Neural progenitor cell (in vitro differentiated cells): Measurements from ENCODE around the gene GLCCI1. TPM values are rescaled to one million over a fixed set of nuclear protein-coding genes. Genes with fewer than 3 reads are reported as not detected.

Source experiments
- DNase-seq: peaks from one replicate; pipeline ENCODE4 v3.0.0-alpha.2; 2016; ENCODE audit warnings: low spot score
- H2AFZ ChIP-seq: fragments of 200-600 bp; sonication (generic); replicated peaks from 2 replicates; pipeline ENCODE4 v1.6.1; 2016; ENCODE audit warnings: antibody characterized with exemption
- H3F3A ChIP-seq: fragments of 200-600 bp; sonication (generic); 2 replicates; pipeline ENCODE4 v1.6.1; 2016; ENCODE audit warnings: antibody characterized with exemption, low read depth
- H3K27ac ChIP-seq: fragments of 200-600 bp; sonication (generic); 2 replicates; pipeline ENCODE4 v1.5.1; 2016; ENCODE audit warnings: mild to moderate bottlenecking
- H3K27me3 ChIP-seq: fragments of 200-600 bp; sonication (generic); 2 replicates; pipeline ENCODE4 v1.6.1; 2016; ENCODE audit warnings: mild to moderate bottlenecking, moderate library complexity
- H3K36me3 ChIP-seq: fragments of 200-600 bp; sonication (generic); 2 replicates; pipeline ENCODE4 v1.5.1; 2016
- H3K4me1 ChIP-seq: fragments of 200-600 bp; sonication (generic); 2 replicates; pipeline ENCODE4 v1.6.1; 2016; ENCODE audit warnings: mixed run types
- H3K4me2 ChIP-seq: fragments of 200-600 bp; sonication (generic); 2 replicates; pipeline ENCODE4 v1.6.1; 2016
- H3K4me3 ChIP-seq: fragments of 200-600 bp; sonication (generic); 2 replicates; pipeline ENCODE4 v1.5.1; 2016
- H3K79me2 ChIP-seq: fragments of 200-600 bp; sonication (generic); 2 replicates; pipeline ENCODE4 v1.6.1; 2016; ENCODE audit warnings: low read depth
- H3K9ac ChIP-seq: fragments of 200-600 bp; sonication (generic); 2 replicates; pipeline ENCODE4 v1.6.1; 2016
- H3K9me3 ChIP-seq: fragments of 200-600 bp; sonication (generic); 2 replicates; pipeline ENCODE4 v1.5.1; 2016; ENCODE audit warnings: low read depth
- H4K20me1 ChIP-seq: fragments of 200-600 bp; sonication (generic); 2 replicates; pipeline ENCODE4 v1.6.1; 2016; ENCODE audit warnings: low read depth
- H3K27ac Mint-ChIP-seq: 3 replicates; pipeline ENCODE4 v1.8.0; 2021; ENCODE audit warnings: mixed read lengths
- H3K27me3 Mint-ChIP-seq: 2 replicates; pipeline ENCODE4 v1.8.0; 2022; ENCODE audit warnings: low read depth, mild to moderate bottlenecking, inconsistent platforms, moderate library complexity, mixed read lengths; ENCODE audit not compliant: insufficient read depth
- H3K36me3 Mint-ChIP-seq: 3 replicates; pipeline ENCODE4 v1.8.0; 2021; ENCODE audit warnings: mixed read lengths
- H3K4me1 Mint-ChIP-seq: 3 replicates; pipeline ENCODE4 v1.8.0; 2021; ENCODE audit warnings: mixed read lengths
- H3K4me3 Mint-ChIP-seq: 3 replicates; pipeline ENCODE4 v1.8.0; 2021; ENCODE audit warnings: mild to moderate bottlenecking, moderate library complexity, mixed read lengths
- H3K9me3 Mint-ChIP-seq: 3 replicates; pipeline ENCODE4 v1.8.0; 2020; ENCODE audit warnings: mixed read lengths
- EZH2 ChIP-seq: fragments of 200-600 bp; sonication (generic); IDR thresholded peaks from 2 replicates; pipeline ENCODE4 v1.6.1; 2017; ENCODE audit warnings: antibody characterized with exemption, mild to moderate bottlenecking, moderate library complexity
- EZH2phosphoT487 ChIP-seq: fragments of 200-600 bp; sonication (generic); IDR thresholded peaks from 2 replicates; pipeline ENCODE4 v1.6.1; 2017; ENCODE audit warnings: antibody characterized with exemption
- total RNA-seq: library from RNA; depleted of rRNA; stranded (reverse); fragments of >200 nt; gene quantifications from 2 replicates; pipeline ENCODE4 v1.2.3, GENCODE V29; 2015; ENCODE audit warnings: low replicate concordance
- TF ChIP-seq, protein P1 (sequence below): fragments of 200-600 bp; sonication (generic); IDR thresholded peaks from 2 replicates; pipeline ENCODE4 v1.5.1; 2017; ENCODE audit warnings: antibody characterized with exemption, mild to moderate bottlenecking

Gene GLCCI1
- total RNA-seq, 1 donor from 2014 or later = 78.0 TPM

- Mint-ChIP-seq H3K4me3 (no peak overlapping the region), H3K27ac (no peak overlapping the region), H3K4me1 (no peaks in the 10 kb centered on the region), H3K9me3 (no peaks in the 10 kb centered on the region), H3K27me3 (no peaks in the 10 kb centered on the region), H3K36me3 (peaks cover 11% of the 10 kb centered on the region)
- H3K36me3 ChIP-seq = no peaks in the 10 kb centered on the region
- H3K4me1 ChIP-seq = no peaks in the 10 kb centered on the region
- no peak overlapping the region for H3K4me3 ChIP-seq
- no peaks in the 10 kb centered on the region for H3K9me3 ChIP-seq
- H3K27me3 ChIP-seq = no peaks in the 10 kb centered on the region
- H3F3A ChIP-seq = no peaks in the 10 kb centered on the region
- no peak overlapping the region for H3K9ac ChIP-seq
- H3K4me2 ChIP-seq = no peak overlapping the region
- no peak overlapping the region for H3K27ac ChIP-seq
- no peak overlapping the region for H2AFZ ChIP-seq
- peaks cover 87% of the 10 kb centered on the region for H4K20me1 ChIP-seq
- H3K79me2 ChIP-seq = peaks cover 99% of the 10 kb centered on the region
- TF ChIP-seq, protein P1, sequence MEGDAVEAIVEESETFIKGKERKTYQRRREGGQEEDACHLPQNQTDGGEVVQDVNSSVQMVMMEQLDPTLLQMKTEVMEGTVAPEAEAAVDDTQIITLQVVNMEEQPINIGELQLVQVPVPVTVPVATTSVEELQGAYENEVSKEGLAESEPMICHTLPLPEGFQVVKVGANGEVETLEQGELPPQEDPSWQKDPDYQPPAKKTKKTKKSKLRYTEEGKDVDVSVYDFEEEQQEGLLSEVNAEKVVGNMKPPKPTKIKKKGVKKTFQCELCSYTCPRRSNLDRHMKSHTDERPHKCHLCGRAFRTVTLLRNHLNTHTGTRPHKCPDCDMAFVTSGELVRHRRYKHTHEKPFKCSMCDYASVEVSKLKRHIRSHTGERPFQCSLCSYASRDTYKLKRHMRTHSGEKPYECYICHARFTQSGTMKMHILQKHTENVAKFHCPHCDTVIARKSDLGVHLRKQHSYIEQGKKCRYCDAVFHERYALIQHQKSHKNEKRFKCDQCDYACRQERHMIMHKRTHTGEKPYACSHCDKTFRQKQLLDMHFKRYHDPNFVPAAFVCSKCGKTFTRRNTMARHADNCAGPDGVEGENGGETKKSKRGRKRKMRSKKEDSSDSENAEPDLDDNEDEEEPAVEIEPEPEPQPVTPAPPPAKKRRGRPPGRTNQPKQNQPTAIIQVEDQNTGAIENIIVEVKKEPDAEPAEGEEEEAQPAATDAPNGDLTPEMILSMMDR = no peak
- no peak for TF ChIP-seq EZH2
- TF ChIP-seq EZH2phosphoT487 = no peak
- DNase-seq = no peak
Measured at GRCh38 chr7:7980134-7980533, 11.5 kb downstream of the GLCCI1 start.

- DNase-seq = no peak
- Histone ChIP-seq H3K9me3 (no peaks in the 10 kb centered on the region), H3F3A (no peaks in the 10 kb centered on the region), H3K79me2 (peaks cover 97% of the 10 kb centered on the region), H2AFZ (no peak overlapping the region), H3K4me3 (no peak overlapping the region), H3K27me3 (no peaks in the 10 kb centered on the region), H3K9ac (no peak overlapping the region), H3K36me3 (no peaks in the 10 kb centered on the region), H3K4me1 (no peaks in the 10 kb centered on the region), H4K20me1 (peaks cover 89% of the 10 kb centered on the region), H3K4me2 (no peak overlapping the region), H3K27ac (no peak overlapping the region)
- H3K27ac Mint-ChIP-seq = no peak overlapping the region
- no peak overlapping the region for H3K4me3 Mint-ChIP-seq
- H3K9me3 Mint-ChIP-seq = peaks cover 2% of the 10 kb centered on the region
- peaks cover 2% of the 10 kb centered on the region for H3K36me3 Mint-ChIP-seq
- H3K27me3 Mint-ChIP-seq = no peaks in the 10 kb centered on the region
- no peak for TF ChIP-seq EZH2phosphoT487
- TF ChIP-seq EZH2 = no peak
- TF ChIP-seq, protein P1 = no peak
- no peaks in the 10 kb centered on the region for H3K4me1 Mint-ChIP-seq
Measured at GRCh38 chr7:7982904-7983303, 14.3 kb downstream of the GLCCI1 start.

DNA sequence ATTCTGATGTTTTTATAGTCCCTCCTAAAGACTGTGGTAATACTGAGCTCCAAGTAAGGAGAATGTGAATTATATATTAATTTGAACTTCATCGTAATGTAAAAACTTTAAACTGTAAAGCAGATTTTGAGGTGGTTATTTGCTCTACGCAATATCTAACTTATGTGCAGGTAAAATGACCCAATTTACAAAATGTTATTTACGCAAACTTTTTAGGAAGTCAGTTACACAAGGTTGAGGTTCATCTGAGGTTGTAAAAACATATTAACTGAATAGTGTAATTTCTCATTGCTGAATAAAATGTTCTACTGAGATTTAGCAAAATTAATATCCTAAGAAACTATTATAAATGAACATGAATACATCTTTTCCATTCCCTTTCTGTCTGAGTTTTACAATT lies 15.8 kb downstream of the GLCCI1 start:
- peaks cover 2% of the 10 kb centered on the region for H3K9me3 Mint-ChIP-seq
- no peak overlapping the region for H3K4me3 ChIP-seq
- no peak overlapping the region for H3K27ac Mint-ChIP-seq
- no peaks in the 10 kb centered on the region for H3K27me3 ChIP-seq
- no peaks in the 10 kb centered on the region for H3K4me1 ChIP-seq
- H3K4me2 ChIP-seq = no peak overlapping the region
- peaks cover 97% of the 10 kb centered on the region for H3K79me2 ChIP-seq
- H3K9ac ChIP-seq = no peak overlapping the region
- H3K36me3 ChIP-seq = no peaks in the 10 kb centered on the region
- no peaks in the 10 kb centered on the region for H3K4me1 Mint-ChIP-seq
- peaks cover 2% of the 10 kb centered on the region for H3K27me3 Mint-ChIP-seq
- no peaks in the 10 kb centered on the region for H3K9me3 ChIP-seq
- peaks cover 76% of the 10 kb centered on the region for H4K20me1 ChIP-seq
- TF ChIP-seq, protein P1 = no peak
- no peak for TF ChIP-seq EZH2phosphoT487
- TF ChIP-seq EZH2 = no peak
- H3K4me3 Mint-ChIP-seq = no peak overlapping the region
- no peak for DNase-seq
- peaks cover 3% of the 10 kb centered on the region for H3K36me3 Mint-ChIP-seq
- no peaks in the 10 kb centered on the region for H3F3A ChIP-seq
- no peak overlapping the region for H3K27ac ChIP-seq
- no peak overlapping the region for H2AFZ ChIP-seq
